RWPE2 (cell line): ENCODE measurements around the gene NSMCE1.

Source experiments
- ATAC-seq: fragments of 200-7000 bp; cut with Tn5 transposase; 3 replicates; pipeline ENCODE4 v1.9.1; 2021; ENCODE audit warnings: low read depth
- DNase-seq: peaks from one replicate; pipeline ENCODE4 v3.0.0-alpha.2; 2020; ENCODE audit warnings: low spot score
- H3K27ac ChIP-seq: fragments of 450-650 bp; 2 replicates; pipeline ENCODE4 v1.5.1; 2017; ENCODE audit warnings: mild to moderate bottlenecking; ENCODE audit not compliant: poor library complexity, severe bottlenecking
- H3K27me3 ChIP-seq: fragments of 250-450 bp; sonication (Bioruptor Pico); 2 replicates; pipeline ENCODE4 v1.5.1; 2021; ENCODE audit warnings: mild to moderate bottlenecking, moderate library complexity; ENCODE audit not compliant: insufficient read depth, poor library complexity, severe bottlenecking
- H3K36me3 ChIP-seq: fragments of 250-450 bp; sonication (Bioruptor Pico); 2 replicates; pipeline ENCODE4 v1.5.1; 2020; ENCODE audit warnings: low read depth, mild to moderate bottlenecking, moderate library complexity
- H3K4me1 ChIP-seq: fragments of 250-450 bp; sonication (Bioruptor Pico); 2 replicates; pipeline ENCODE4 v1.5.1; 2021; ENCODE audit warnings: mild to moderate bottlenecking, moderate library complexity; ENCODE audit not compliant: insufficient read depth, poor library complexity, severe bottlenecking
- H3K4me3 ChIP-seq: fragments of 250-450 bp; sonication (Bioruptor Pico); 2 replicates; pipeline ENCODE4 v1.5.1; 2021; ENCODE audit warnings: mild to moderate bottlenecking, moderate library complexity; ENCODE audit not compliant: severe bottlenecking
- H3K9me3 ChIP-seq: fragments of 250-450 bp; sonication (Bioruptor Pico); 2 replicates; pipeline ENCODE4 v1.5.1; 2021; ENCODE audit warnings: mild to moderate bottlenecking, moderate library complexity; ENCODE audit not compliant: severe bottlenecking
- CTCF ChIP-seq: fragments of 450-650 bp; IDR thresholded peaks from one replicate; pipeline ENCODE4 v1.5.1; 2017; ENCODE audit warnings: mild to moderate bottlenecking, moderate library complexity; ENCODE audit not compliant: poor library complexity, severe bottlenecking

NSMCE1 gene

GRCh38 chr16:27312580-27313421 is 44.2 kb upstream of the NSMCE1 start:
- TF ChIP-seq CTCF: no peak
- Histone ChIP-seq H3K36me3 (peaks cover 16% of the 10 kb centered on the region), H3K9me3 (no peaks in the 10 kb centered on the region), H3K27ac (peak overlapping the region; percentile 92), H3K27me3 (no peaks in the 10 kb centered on the region), H3K4me1 (peaks cover 27% of the 10 kb centered on the region), H3K4me3 (peak overlapping the region; percentile 95)
- DNase-seq (no peak), ATAC-seq (no peak)

GRCh38 chr16:27311897-27312303 is 43.3 kb upstream of the NSMCE1 start:
- ATAC-seq (no peak), DNase-seq (no peak)
- Histone ChIP-seq H3K4me3 (no peak overlapping the region), H3K36me3 (peaks cover 10% of the 10 kb centered on the region), H3K4me1 (peaks cover 18% of the 10 kb centered on the region), H3K9me3 (no peaks in the 10 kb centered on the region), H3K27me3 (no peaks in the 10 kb centered on the region), H3K27ac (no peak overlapping the region)
- TF ChIP-seq CTCF: no peak

- DNase-seq (no peak), ATAC-seq (no peak)
- peaks cover 6% of the 10 kb centered on the region for H3K36me3 ChIP-seq
- H3K9me3 ChIP-seq: no peaks in the 10 kb centered on the region
- no peak overlapping the region for H3K27ac ChIP-seq
- H3K4me3 ChIP-seq: no peak overlapping the region
- H3K4me1 ChIP-seq: peaks cover 13% of the 10 kb centered on the region
- TF ChIP-seq CTCF: no peak
- no peaks in the 10 kb centered on the region for H3K27me3 ChIP-seq
Observed at GRCh38 chr16:27311448-27311830, 42.9 kb upstream of the NSMCE1 start.

GRCh38 chr16:27310576-27311447 is 42.2 kb upstream of the NSMCE1 start:
- H3K27me3 ChIP-seq: no peaks in the 10 kb centered on the region
- no peak for ATAC-seq
- no peak overlapping the region for H3K4me3 ChIP-seq
- no peaks in the 10 kb centered on the region; the same call in 1 of the 2 replicates for H3K36me3 ChIP-seq
- no peak for TF ChIP-seq CTCF
- no peaks in the 10 kb centered on the region for H3K9me3 ChIP-seq
- H3K27ac ChIP-seq: no peak overlapping the region
- peaks cover 7% of the 10 kb centered on the region for H3K4me1 ChIP-seq
- DNase-seq: no peak
